Esophagus muscularis mucosa (tissue), 4 donors: ENCODE measurements around the gene PPFIA3. TPM values are rescaled to one million over a fixed set of nuclear protein-coding genes. Genes with fewer than 3 reads are reported as not detected.
"Not testable (repeated sequence)": the region's sequence is repeated elsewhere in the genome, so short reads cannot be mapped to it uniquely, and the experiment has no call there.

ENCODE experiments used
- DNase-seq: peaks from one replicate; pipeline ENCODE4 v3.0.0-alpha.2; 2017; ENCODE audit errors: extremely low spot score
- H3K27ac ChIP-seq, 4 donors: fragments of 200-600 bp; sonication (generic); replicated peaks in 1 of 4; 1 replicate in 3 of 4; 2 replicates in 1 of 4; pipeline ENCODE4 v1.5.1; 2016 to 2019; ENCODE audit warnings: mild to moderate bottlenecking in 1 of 4
- H3K27me3 ChIP-seq, 4 donors: fragments of 200-600 bp; sonication (generic); one replicate each; pipeline versions ENCODE4 v1.5.1 to v1.6.0; 2016 to 2019
- H3K36me3 ChIP-seq, 4 donors: fragments of 200-600 bp; sonication (generic); one replicate each; pipeline ENCODE4 v1.5.1; 2016 to 2019
- H3K4me1 ChIP-seq, 4 donors: fragments of 200-600 bp; sonication (generic); one replicate each; pipeline ENCODE4 v1.5.1; 2016 to 2019
- H3K4me3 ChIP-seq, 4 donors: fragments of 200-600 bp; sonication (generic); 1 replicate in 2 of 4; 2 replicates in 2 of 4; pipeline ENCODE4 v1.5.1; 2016 to 2019; ENCODE audit warnings: mild to moderate bottlenecking in 4 of 4, moderate library complexity in 1 of 4
- H3K9me3 ChIP-seq, 4 donors: fragments of 200-600 bp; sonication (generic); 1 replicate in 3 of 4; 2 replicates in 1 of 4; pipeline ENCODE4 v1.5.1; 2016 to 2019
- CTCF ChIP-seq, 3 experiments: fragments of 200-600 bp in 2 of 3; fragments of 450-650 bp in 1 of 3; sonication (generic) in 2 of 3; IDR thresholded peaks; one replicate each; pipeline ENCODE4 v1.5.1; 2017 to 2019; ENCODE audit warnings: antibody characterized with exemption in 3 of 3, mild to moderate bottlenecking in 2 of 3, moderate library complexity in 1 of 3
- EP300 ChIP-seq: sonication (generic); formaldehyde crosslinking; IDR thresholded peaks from one replicate; pipeline ENCODE4 v1.6.1; 2017; ENCODE audit warnings: antibody characterized with exemption
- POLR2A ChIP-seq: fragments of 450-650 bp; IDR thresholded peaks from one replicate; pipeline ENCODE4 v1.6.1; 2017; ENCODE audit warnings: antibody characterized with exemption, moderate library complexity, mild to moderate bottlenecking, low read depth
- POLR2AphosphoS5 ChIP-seq, 2 donors: sonication (generic); formaldehyde crosslinking; IDR thresholded peaks; one replicate each; pipeline ENCODE4 v1.6.1; 2017; ENCODE audit warnings: antibody characterized with exemption in 2 of 2
- WGBS: methylation state at CpG from one replicate; pipeline ENCODE4 v1.1.5; 2018; 5-methylcytosine and 5-hydroxymethylcytosine counted together
- intact Hi-C: fragments of 100-400 bp; cut with DNase I; formaldehyde crosslinking; loops from one replicate; pipeline ENCODE4 v1.15.1; 2023
- total RNA-seq, 4 donors: library from RNA; depleted of rRNA; stranded (reverse); fragments of >200 nt; gene quantifications; one replicate each; pipeline versions ENCODE4 v1.1.0 to v1.2.1, GENCODE V29; 2016

PPFIA3 gene
- total RNA-seq, 4 donors from 2014 or later: 3.3 to 8.4 (median 5.3) TPM

DNA sequence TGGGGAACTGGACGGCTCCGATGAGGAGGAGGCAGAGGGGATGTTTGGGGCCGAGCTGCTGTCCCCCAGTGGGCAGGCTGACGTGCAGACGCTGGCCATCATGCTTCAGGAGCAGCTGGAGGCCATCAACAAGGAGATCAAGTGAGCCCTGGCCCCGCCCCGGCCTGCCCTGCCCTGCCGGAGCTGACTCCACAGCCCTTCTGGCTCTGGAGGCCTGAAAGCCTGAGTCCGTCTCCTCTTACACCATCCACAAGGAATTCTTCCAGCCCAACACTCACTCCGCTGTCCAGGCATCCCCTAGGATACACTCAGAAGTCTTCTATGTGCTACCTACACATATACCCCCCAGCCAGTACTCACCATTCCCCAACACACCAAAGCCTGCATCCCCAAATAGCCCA lies 17.4 kb downstream of the PPFIA3 start:
- no peak overlapping the region for H3K4me3 ChIP-seq
- peak overlapping the region; percentile 26 to 67 (median 58) for H3K27ac ChIP-seq
- no peaks in the 10 kb centered on the region for H3K9me3 ChIP-seq
- intact Hi-C loops: no loop called here
- H3K36me3 ChIP-seq: no peaks in the 10 kb centered on the region
- no peak for DNase-seq
- peak; percentile 18 to 49 for TF ChIP-seq POLR2AphosphoS5 (IDR thresholded peaks at IDR 0.05)
- TF ChIP-seq EP300: no peak
- H3K4me1 ChIP-seq: peaks cover 14 to 37% (median 26%) of the 10 kb centered on the region in 4 donors
- WGBS: 51% methylated on average over 7 of the region's 10 CpGs
- H3K27me3 ChIP-seq: no peaks in the 10 kb centered on the region

DNA sequence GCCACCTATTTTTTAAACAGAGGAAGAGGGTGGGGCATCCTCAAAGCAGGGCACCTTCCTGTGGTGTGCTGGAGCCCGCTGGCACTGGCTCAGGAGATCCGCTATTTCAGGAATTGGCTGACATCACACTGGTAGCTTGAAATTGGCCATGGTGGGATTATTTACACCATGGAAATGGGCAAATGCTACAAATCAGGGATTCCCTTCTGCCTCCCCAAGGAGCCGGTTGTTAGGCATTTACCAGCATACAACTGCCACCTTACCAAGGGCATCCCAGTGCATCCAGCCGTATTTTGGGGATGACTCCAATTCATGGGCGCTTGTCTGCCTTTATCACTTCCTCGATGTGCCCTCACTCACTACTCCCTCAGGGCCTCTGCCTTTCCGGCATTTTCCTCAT lies 21.6 kb downstream of the PPFIA3 start:
- 88% methylated on average over 7 of the region's 7 CpGs for WGBS
- Histone ChIP-seq H3K4me3 (no peak overlapping the region), H3K9me3 (no peaks in the 10 kb centered on the region), H3K4me1 (peaks cover 18 to 34% (median 27%) of the 10 kb centered on the region in 4 donors), H3K36me3 (no peaks in the 10 kb centered on the region), H3K27ac (no peak overlapping the region), H3K27me3 (no peaks in the 10 kb centered on the region)
- no peak for DNase-seq
- intact Hi-C loops: no loop called here
- TF ChIP-seq CTCF (IDR thresholded peaks at IDR 0.05) (no peak), EP300 (no peak), POLR2A (no peak), POLR2AphosphoS5 (IDR thresholded peaks at IDR 0.05) (no peak)

- TF ChIP-seq EP300: no peak
- TF ChIP-seq CTCF (IDR thresholded peaks at IDR 0.05): no peak
- TF ChIP-seq POLR2A: no peak
- no peak for TF ChIP-seq POLR2AphosphoS5 (IDR thresholded peaks at IDR 0.05)
- H3K27ac ChIP-seq: no peak overlapping the region
- H3K36me3 ChIP-seq: no peaks in the 10 kb centered on the region
- H3K9me3 ChIP-seq: no peaks in the 10 kb centered on the region
- H3K4me3 ChIP-seq: no peak overlapping the region
- no peaks in the 10 kb centered on the region for H3K27me3 ChIP-seq
- DNase-seq: no peak
- WGBS: 81% methylated on average over 6 of the region's 6 CpGs
- intact Hi-C loops: no loop called here
- H3K4me1 ChIP-seq: peaks cover 20 to 34% (median 30%) of the 10 kb centered on the region in 4 donors
Observed at GRCh38 chr19:49141352-49141751, 22.0 kb downstream of the PPFIA3 start.

GRCh38 chr19:49142866-49143335 lies 23.6 kb downstream of the PPFIA3 start:
- 3% methylated on average over 21 of the region's 21 CpGs for WGBS
- intact Hi-C loops: no loop called here
- peak; percentile 83 to 84 for TF ChIP-seq POLR2AphosphoS5 (IDR thresholded peaks at IDR 0.05)
- no peak for TF ChIP-seq POLR2A
- Histone ChIP-seq H3K4me3 (peak overlapping the region; percentile 50 to 68 (median 57)), H3K4me1 (peaks cover 21 to 33% (median 30%) of the 10 kb centered on the region in 4 donors), H3K27me3 (no peaks in the 10 kb centered on the region), H3K9me3 (no peaks in the 10 kb centered on the region), H3K36me3 (no peaks in the 10 kb centered on the region), H3K27ac (peak overlapping the region in 2 of 4 donors; percentile 18 to 58)
- DNase-seq: no peak

DNA sequence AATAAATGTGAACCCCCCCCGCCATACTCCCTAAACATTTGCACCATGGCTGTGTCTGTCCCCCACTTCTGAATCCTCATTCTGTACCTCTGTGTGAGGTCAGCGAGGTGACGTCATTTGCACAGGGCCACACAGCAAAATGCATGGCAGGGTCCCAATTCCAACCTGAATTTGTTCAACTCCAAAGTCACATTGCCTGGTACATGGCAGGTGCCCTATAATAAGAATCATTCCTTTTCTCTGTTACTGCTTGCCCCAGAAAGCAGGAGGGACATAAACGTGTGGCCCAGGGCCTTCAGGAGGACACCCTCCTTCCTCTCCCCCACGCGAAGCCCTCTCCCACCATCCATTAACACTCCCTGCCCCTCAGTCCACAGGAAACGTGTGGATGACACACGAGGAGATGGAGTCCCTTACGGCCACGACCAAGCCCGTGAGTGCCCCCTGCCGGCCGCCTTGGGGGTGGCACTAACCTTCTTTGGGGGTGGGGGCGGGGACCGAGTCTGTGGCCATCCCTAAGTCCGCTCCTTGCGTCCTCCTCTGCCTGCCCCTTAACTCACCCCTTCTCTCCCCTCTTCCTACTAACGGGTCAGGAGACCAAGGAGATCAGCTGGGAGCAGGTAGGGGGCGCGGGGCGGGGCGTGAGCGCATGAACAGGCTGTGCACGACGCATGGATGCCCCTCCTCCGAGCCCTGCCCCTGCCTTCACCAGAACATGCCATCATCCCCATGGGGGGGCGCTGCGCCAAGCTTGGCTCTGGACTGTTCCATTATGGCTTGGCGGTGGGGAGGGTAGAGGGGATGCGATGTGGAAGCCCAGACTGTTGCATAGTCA lies 26.4 kb downstream of the PPFIA3 start:
- TF ChIP-seq EP300 (no peak), POLR2AphosphoS5 (IDR thresholded peaks at IDR 0.05) (peak in 1 of 2 donors; percentile 29), POLR2A (no peak), CTCF (IDR thresholded peaks at IDR 0.05) (peak; percentile 90 to 95 (median 92))
- intact Hi-C loops: loop anchor here (5.0 kb wide), 2 partner anchors 33 to 48 kb away; partner anchors contain the start of gene LIN7B
- Histone ChIP-seq H3K27me3 (no peaks in the 10 kb centered on the region), H3K27ac (peak overlapping the region in 2 of 4 donors; percentile 18 to 50), H3K36me3 (no peaks in the 10 kb centered on the region), H3K4me3 (peak overlapping the region; percentile 21 to 54 (median 37)), H3K4me1 (peaks cover 31 to 56% (median 53%) of the 10 kb centered on the region in 4 donors), H3K9me3 (no peaks in the 10 kb centered on the region)
- WGBS: 8% methylated on average over 30 of the region's 30 CpGs
- DNase-seq: no peak

GRCh38 chr19:49146408-49146770 lies 27.0 kb downstream of the PPFIA3 start:
- H3K4me1 ChIP-seq: peaks cover 37 to 62% (median 59%) of the 10 kb centered on the region in 4 donors
- H3K9me3 ChIP-seq, H3K36me3 ChIP-seq, DNase-seq, H3K27me3 ChIP-seq: not testable (repeated sequence)
- intact Hi-C loops: loop anchor here (5.0 kb wide), 2 partner anchors 34 to 49 kb away; partner anchors contain the start of gene LIN7B
- WGBS: 22% methylated on average over 7 of the region's 7 CpGs
- H3K4me3 ChIP-seq: peak overlapping the region in 2 of 4 donors; percentile 21 to 38
- peak overlapping the region in 1 of 4 donors; percentile 18 for H3K27ac ChIP-seq
